GM12878 (cell line): Measurements from ENCODE around the gene ADGRA3. TPM values are rescaled to one million over a fixed set of nuclear protein-coding genes. Genes with fewer than 3 reads are reported as not detected.
A peak's percentile ranks its signal among the peaks of the same experiment; 100 is the strongest.

ENCODE experiments used
- BCL11A ChIP-seq: IDR thresholded peaks from 2 replicates; pipeline ENCODE4 v1.6.1; 2011; ENCODE audit warnings: low read depth, low read length
- CHD4 ChIP-seq: fragments of 200-600 bp; sonication (generic); IDR thresholded peaks from 2 replicates; pipeline ENCODE4 v1.6.1; 2016; ENCODE audit warnings: mild to moderate bottlenecking
- DPF2 ChIP-seq: fragments of 450-650 bp; IDR thresholded peaks from 2 replicates; pipeline ENCODE4 v1.6.1; 2017; ENCODE audit warnings: mild to moderate bottlenecking
- FOS ChIP-seq: IDR thresholded peaks from 3 replicates; pipeline ENCODE4 v1.6.1; 2011; ENCODE audit warnings: borderline replicate concordance; ENCODE audit not compliant: insufficient read length; ENCODE audit errors: extremely low read depth
- GABPA ChIP-seq: IDR thresholded peaks from 2 replicates; pipeline ENCODE4 v1.6.1; 2014; ENCODE audit warnings: antibody characterized with exemption, low read depth, mild to moderate bottlenecking, inconsistent platforms
- JUNB ChIP-seq: IDR thresholded peaks from 2 replicates; pipeline ENCODE4 v1.6.1; 2016; ENCODE audit warnings: antibody characterized with exemption, mild to moderate bottlenecking
- MTA3 ChIP-seq: IDR thresholded peaks from 2 replicates; pipeline ENCODE4 v1.6.1; 2012; ENCODE audit warnings: low read length, inconsistent platforms, borderline replicate concordance
- MXI1 ChIP-seq: fragments of 150-350 bp; IDR thresholded peaks from 2 replicates; pipeline ENCODE4 v1.6.1; 2011; ENCODE audit warnings: low read depth, mild to moderate bottlenecking, inconsistent platforms, low read length, improper control_type of control experiment
- MYC ChIP-seq: IDR thresholded peaks from 2 replicates; pipeline ENCODE4 v1.6.1; 2011; ENCODE audit warnings: mild to moderate bottlenecking, low read length, moderate library complexity, inconsistent platforms; ENCODE audit not compliant: insufficient read depth, insufficient replicate concordance, insufficient read length, severe bottlenecking
- NBN ChIP-seq: fragments of 450-650 bp; IDR thresholded peaks from 2 replicates; pipeline ENCODE4 v1.6.1; 2016
- RAD21 ChIP-seq: IDR thresholded peaks from 2 replicates; pipeline ENCODE4 v1.6.1; 2011; ENCODE audit warnings: mild to moderate bottlenecking, low read depth, low read length, moderate library complexity; ENCODE audit not compliant: insufficient read depth
- RCOR1 ChIP-seq: conservative IDR thresholded peaks from 2 replicates; pipeline ENCODE4 v1.6.1; 2012; ENCODE audit warnings: low read depth, low read length, improper control_type of control experiment
- RELA ChIP-seq: fragments of 450-650 bp; IDR thresholded peaks from 2 replicates; pipeline ENCODE4 v1.8.0; 2014; ENCODE audit warnings: borderline replicate concordance; ENCODE audit not compliant: partially characterized antibody
- RUNX3 ChIP-seq: IDR thresholded peaks from 2 replicates; pipeline ENCODE4 v1.6.1; 2012; ENCODE audit warnings: low read length, inconsistent platforms
- SP1 ChIP-seq: IDR thresholded peaks from one replicate; pipeline ENCODE4 v1.6.1; 2011; ENCODE audit warnings: low read depth, low read length
- STAT3 ChIP-seq: IDR thresholded peaks from 2 replicates; pipeline ENCODE4 v1.6.1; 2011; ENCODE audit warnings: low read depth, low read length, improper control_type of control experiment
- TCF7 ChIP-seq: IDR thresholded peaks from 2 replicates; pipeline ENCODE4 v1.6.1; 2014; ENCODE audit warnings: antibody characterized with exemption, borderline replicate concordance
- ZNF207 ChIP-seq: fragments of 450-650 bp; IDR thresholded peaks from 2 replicates; pipeline ENCODE4 v1.6.1; 2014; ENCODE audit warnings: antibody characterized with exemption, mild to moderate bottlenecking, borderline replicate concordance
- ZNF24 ChIP-seq: fragments of 450-650 bp; IDR thresholded peaks from 2 replicates; pipeline ENCODE4 v1.6.1; 2017; ENCODE audit warnings: antibody characterized with exemption, mild to moderate bottlenecking
- ZSCAN29 ChIP-seq: fragments of 450-650 bp; IDR thresholded peaks from 2 replicates; pipeline ENCODE4 v1.6.1; 2017; ENCODE audit warnings: mild to moderate bottlenecking, moderate library complexity
- polyA plus RNA-seq, 11 experiments: library from polyadenylated mRNA; depleted of rRNA in 4 of 11; unstranded in 6 of 11; stranded (reverse) in 5 of 11; fragments of >200 nt; fragmentation: Nextera tagmentation in 4 of 11; fragmentation: Illumina TruSeq in 1 of 11; extraction: Ambion mirVana in 4 of 11; extraction: Trizol in 1 of 11; gene quantifications; 1 replicate in 1 of 11; 2 replicates in 10 of 11; pipeline versions ENCODE4 v1.2.1 to v1.2.3, GENCODE V29; 2011 to 2016; ENCODE audit warnings: inconsistent platforms in 2 of 11, missing spikeins in 2 of 11, low read depth in 1 of 11
- total RNA-seq, 4 experiments: library from RNA; depleted of rRNA in 3 of 4; stranded (reverse); fragments of >200 nt in 3 of 4; fragmentation: Illumina TruSeq in 1 of 4; extraction: Trizol in 1 of 4; gene quantifications; 2 replicates each; pipeline versions ENCODE4 v1.2.1 to v1.2.3, GENCODE V29; 2013 to 2021
- TF ChIP-seq, protein P1 (sequence below): fragments of 450-650 bp; IDR thresholded peaks from 2 replicates; pipeline ENCODE4 v1.6.1; 2017; ENCODE audit warnings: antibody characterized with exemption, mild to moderate bottlenecking, moderate library complexity
- TF ChIP-seq, protein P2 (sequence below): fragments of 450-650 bp; IDR thresholded peaks from 2 replicates; pipeline ENCODE4 v1.6.1; 2017; ENCODE audit warnings: mild to moderate bottlenecking, moderate library complexity
- TF ChIP-seq, protein P3 (sequence below): IDR thresholded peaks from 2 replicates; pipeline ENCODE4 v1.6.1; 2012; ENCODE audit warnings: low read depth, low read length, improper control_type of control experiment

The ADGRA3 gene
- total and polyA plus RNA-seq, 10 of the 15 experiments (the other 5 are each of a cell fraction or from before 2014, with no cell fraction given) = 0.24 to 66.2 (median 2.5) TPM

DNA sequence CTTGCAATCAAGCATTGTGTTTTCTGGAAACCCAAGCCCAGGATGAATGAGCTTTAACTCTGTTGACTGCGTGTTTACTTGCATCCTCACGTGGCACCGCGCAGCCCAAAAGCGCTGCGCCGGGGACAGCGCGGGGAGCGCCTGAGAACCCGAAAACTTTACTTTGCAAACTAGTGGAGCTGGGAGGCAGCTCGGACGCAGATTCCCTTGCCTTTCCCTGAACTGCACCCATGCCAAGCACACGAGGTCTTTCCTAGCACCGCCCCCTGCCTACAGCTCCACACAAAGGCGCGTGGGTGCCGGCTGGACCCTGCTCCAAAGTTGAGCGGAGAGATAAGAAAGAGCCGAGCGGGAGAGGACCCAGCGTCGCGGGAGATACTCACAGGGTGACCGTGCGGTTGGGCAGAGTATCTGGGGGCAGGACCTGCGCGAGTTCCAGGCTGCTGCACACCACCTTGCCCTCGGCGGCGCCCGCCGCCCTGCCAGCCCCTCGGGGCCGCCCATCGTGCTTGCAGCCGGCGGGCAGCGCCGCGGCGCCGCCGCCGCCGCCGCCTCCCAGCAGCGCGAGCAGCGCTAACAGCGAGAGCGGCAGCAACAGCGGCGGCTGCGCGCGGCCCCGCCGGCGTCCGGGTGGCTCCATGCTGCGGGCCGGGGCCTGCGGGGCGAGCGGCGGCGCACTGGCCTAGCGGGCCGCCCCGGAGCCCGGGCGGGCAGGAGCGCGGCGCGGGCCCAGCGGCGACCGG, 550 bp downstream of the ADGRA3 start (continued):
- TF ChIP-seq, protein P1, sequence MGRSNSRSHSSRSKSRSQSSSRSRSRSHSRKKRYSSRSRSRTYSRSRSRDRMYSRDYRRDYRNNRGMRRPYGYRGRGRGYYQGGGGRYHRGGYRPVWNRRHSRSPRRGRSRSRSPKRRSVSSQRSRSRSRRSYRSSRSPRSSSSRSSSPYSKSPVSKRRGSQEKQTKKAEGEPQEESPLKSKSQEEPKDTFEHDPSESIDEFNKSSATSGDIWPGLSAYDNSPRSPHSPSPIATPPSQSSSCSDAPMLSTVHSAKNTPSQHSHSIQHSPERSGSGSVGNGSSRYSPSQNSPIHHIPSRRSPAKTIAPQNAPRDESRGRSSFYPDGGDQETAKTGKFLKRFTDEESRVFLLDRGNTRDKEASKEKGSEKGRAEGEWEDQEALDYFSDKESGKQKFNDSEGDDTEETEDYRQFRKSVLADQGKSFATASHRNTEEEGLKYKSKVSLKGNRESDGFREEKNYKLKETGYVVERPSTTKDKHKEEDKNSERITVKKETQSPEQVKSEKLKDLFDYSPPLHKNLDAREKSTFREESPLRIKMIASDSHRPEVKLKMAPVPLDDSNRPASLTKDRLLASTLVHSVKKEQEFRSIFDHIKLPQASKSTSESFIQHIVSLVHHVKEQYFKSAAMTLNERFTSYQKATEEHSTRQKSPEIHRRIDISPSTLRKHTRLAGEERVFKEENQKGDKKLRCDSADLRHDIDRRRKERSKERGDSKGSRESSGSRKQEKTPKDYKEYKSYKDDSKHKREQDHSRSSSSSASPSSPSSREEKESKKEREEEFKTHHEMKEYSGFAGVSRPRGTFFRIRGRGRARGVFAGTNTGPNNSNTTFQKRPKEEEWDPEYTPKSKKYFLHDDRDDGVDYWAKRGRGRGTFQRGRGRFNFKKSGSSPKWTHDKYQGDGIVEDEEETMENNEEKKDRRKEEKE = no peak
- TF ChIP-seq, protein P2, sequence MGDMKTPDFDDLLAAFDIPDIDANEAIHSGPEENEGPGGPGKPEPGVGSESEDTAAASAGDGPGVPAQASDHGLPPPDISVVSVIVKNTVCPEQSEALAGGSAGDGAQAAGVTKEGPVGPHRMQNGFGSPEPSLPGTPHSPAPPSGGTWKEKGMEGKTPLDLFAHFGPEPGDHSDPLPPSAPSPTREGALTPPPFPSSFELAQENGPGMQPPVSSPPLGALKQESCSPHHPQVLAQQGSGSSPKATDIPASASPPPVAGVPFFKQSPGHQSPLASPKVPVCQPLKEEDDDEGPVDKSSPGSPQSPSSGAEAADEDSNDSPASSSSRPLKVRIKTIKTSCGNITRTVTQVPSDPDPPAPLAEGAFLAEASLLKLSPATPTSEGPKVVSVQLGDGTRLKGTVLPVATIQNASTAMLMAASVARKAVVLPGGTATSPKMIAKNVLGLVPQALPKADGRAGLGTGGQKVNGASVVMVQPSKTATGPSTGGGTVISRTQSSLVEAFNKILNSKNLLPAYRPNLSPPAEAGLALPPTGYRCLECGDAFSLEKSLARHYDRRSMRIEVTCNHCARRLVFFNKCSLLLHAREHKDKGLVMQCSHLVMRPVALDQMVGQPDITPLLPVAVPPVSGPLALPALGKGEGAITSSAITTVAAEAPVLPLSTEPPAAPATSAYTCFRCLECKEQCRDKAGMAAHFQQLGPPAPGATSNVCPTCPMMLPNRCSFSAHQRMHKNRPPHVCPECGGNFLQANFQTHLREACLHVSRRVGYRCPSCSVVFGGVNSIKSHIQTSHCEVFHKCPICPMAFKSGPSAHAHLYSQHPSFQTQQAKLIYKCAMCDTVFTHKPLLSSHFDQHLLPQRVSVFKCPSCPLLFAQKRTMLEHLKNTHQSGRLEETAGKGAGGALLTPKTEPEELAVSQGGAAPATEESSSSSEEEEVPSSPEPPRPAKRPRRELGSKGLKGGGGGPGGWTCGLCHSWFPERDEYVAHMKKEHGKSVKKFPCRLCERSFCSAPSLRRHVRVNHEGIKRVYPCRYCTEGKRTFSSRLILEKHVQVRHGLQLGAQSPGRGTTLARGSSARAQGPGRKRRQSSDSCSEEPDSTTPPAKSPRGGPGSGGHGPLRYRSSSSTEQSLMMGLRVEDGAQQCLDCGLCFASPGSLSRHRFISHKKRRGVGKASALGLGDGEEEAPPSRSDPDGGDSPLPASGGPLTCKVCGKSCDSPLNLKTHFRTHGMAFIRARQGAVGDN = no peak
- TF ChIP-seq MXI1 = peak; percentile 60; the same call in 1 of the 2 replicates
- no peak for TF ChIP-seq DPF2
- no peak for TF ChIP-seq FOS
- no peak for TF ChIP-seq MTA3
- no peak for TF ChIP-seq RAD21
- no peak for TF ChIP-seq ZNF207
- TF ChIP-seq RUNX3 = no peak
- TF ChIP-seq RCOR1 = no peak
- TF ChIP-seq BCL11A = 0 out of 2 replicates have a peak, but pooled peaks have one; percentile 3
- no peak for TF ChIP-seq MYC
- no peak for TF ChIP-seq ZSCAN29
- TF ChIP-seq JUNB = no peak
- TF ChIP-seq, protein P3, sequence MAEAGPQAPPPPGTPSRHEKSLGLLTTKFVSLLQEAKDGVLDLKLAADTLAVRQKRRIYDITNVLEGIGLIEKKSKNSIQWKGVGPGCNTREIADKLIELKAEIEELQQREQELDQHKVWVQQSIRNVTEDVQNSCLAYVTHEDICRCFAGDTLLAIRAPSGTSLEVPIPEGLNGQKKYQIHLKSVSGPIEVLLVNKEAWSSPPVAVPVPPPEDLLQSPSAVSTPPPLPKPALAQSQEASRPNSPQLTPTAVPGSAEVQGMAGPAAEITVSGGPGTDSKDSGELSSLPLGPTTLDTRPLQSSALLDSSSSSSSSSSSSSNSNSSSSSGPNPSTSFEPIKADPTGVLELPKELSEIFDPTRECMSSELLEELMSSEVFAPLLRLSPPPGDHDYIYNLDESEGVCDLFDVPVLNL = no peak
- no peak for TF ChIP-seq RELA
- no peak for TF ChIP-seq STAT3
- TF ChIP-seq NBN = 0 out of 2 replicates have a peak, but pooled peaks have one; percentile 20
- TF ChIP-seq SP1 = no peak
- no peak for TF ChIP-seq ZNF24
- no peak for TF ChIP-seq CHD4
- no peak for TF ChIP-seq GABPA
- TF ChIP-seq TCF7 = no peak
